Activated naive CD4-positive, alpha-beta T cell (primary cell): Measurements from ENCODE around the gene IFNA7.
"Not testable (repeated sequence)": the region's sequence is repeated elsewhere in the genome, so short reads cannot be mapped to it uniquely, and the experiment has no call there.

ENCODE experiments used
- DNase-seq, 4 experiments: peaks; one replicate each; lab custom pipeline; 2025; lab: John Stamatoyannopoulos, UW

Gene IFNA7

GRCh38 chr9:21182810-21183736, 18.9 kb downstream of the IFNA7 start:
- DNase-seq, result not testable (repeated sequence)

GRCh38 chr9:21174671-21175070, 27.3 kb downstream of the IFNA7 start:
- no peak for DNase-seq

GRCh38 chr9:21172156-21172555, 29.8 kb downstream of the IFNA7 start:
- no peak for DNase-seq

GRCh38 chr9:21171351-21171750, 30.7 kb downstream of the IFNA7 start:
- no peak for DNase-seq

- not testable (repeated sequence) for DNase-seq
These were observed 35.4 kb downstream of the IFNA7 start, which contains the start of gene IFNA21 for GRCh38 chr9:21166560-21166959. TSS of gene IFNA21 (minus strand) at chr9:21166660. CDS start at chr9:21166612, 48 bp downstream.

- DNase-seq, result no peak
These were observed 36.5 kb downstream of the IFNA7 start for GRCh38 chr9:21165516-21165915.

- DNase-seq, result no peak
These were observed 41.8 kb downstream of the IFNA7 start for GRCh38 chr9:21160178-21160577.

GRCh38 chr9:21155501-21155900, 46.5 kb downstream of the IFNA7 start:
- DNase-seq, result no peak

- DNase-seq, result no peak
These were observed 47.9 kb downstream of the IFNA7 start for GRCh38 chr9:21154018-21154608.

GRCh38 chr9:21153336-21154017, 48.5 kb downstream of the IFNA7 start:
- no peak for DNase-seq
